KOPT-K1 (cell line): ENCODE results near the gene TMSB10.
"Not testable (repeated sequence)": the region's sequence is repeated elsewhere in the genome, so short reads cannot be mapped to it uniquely, and the experiment has no call there.

Experiments used
- H3K27ac ChIP-seq: fragments of 200-600 bp; sonication (generic); 2 replicates; pipeline ENCODE4 v1.5.1; 2016; ENCODE audit warnings: antibody characterized with exemption, mild to moderate bottlenecking, low read depth, low read length; ENCODE audit not compliant: poor library complexity, severe bottlenecking
- H3K36me3 ChIP-seq: fragments of 200-600 bp; sonication (generic); 2 replicates; pipeline ENCODE4 v1.5.1; 2017; ENCODE audit warnings: antibody characterized with exemption, mild to moderate bottlenecking, low read length, moderate library complexity; ENCODE audit not compliant: insufficient read depth
- H3K9me3 ChIP-seq: fragments of 200-600 bp; sonication (generic); 2 replicates; pipeline ENCODE4 v1.5.1; 2017; ENCODE audit warnings: antibody characterized with exemption, low read length, mild to moderate bottlenecking; ENCODE audit not compliant: insufficient read depth, poor library complexity, severe bottlenecking

TMSB10 gene

DNA sequence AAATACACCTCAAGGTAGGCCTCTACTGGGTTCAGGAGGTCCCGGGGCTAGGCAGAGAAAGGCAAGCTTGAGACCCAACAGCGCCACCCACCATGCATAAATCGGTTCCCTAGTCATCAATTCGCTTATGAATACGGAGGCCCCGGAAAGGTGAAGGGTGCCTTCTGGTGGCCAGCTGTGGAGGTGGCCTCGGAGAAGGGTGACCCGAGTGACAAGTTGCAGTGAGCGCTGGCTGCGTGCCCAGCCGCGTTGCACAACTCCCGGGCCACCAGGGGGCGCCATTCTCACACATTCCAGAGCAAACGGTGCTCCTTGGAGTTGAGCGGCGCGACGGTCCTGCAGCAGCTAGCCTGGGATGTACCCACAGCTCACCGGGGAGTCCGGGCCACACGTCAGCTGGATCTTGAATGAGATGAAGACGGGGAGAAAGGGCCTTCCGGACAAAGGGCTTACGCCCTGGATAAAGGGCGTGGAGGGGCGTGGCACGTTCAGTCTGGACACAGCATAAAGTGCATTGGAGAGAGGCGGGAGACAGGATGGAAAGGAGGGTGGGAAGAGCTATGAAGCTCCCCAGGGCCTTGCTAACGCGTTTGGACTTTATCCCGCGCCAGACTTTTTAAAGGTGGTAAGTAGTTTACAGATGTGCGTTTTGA is 20.4 kb downstream of the TMSB10 start:
- no peak overlapping the region for H3K27ac ChIP-seq
- H3K36me3 ChIP-seq: no peaks in the 10 kb centered on the region
- H3K9me3 ChIP-seq: no peaks in the 10 kb centered on the region

DNA sequence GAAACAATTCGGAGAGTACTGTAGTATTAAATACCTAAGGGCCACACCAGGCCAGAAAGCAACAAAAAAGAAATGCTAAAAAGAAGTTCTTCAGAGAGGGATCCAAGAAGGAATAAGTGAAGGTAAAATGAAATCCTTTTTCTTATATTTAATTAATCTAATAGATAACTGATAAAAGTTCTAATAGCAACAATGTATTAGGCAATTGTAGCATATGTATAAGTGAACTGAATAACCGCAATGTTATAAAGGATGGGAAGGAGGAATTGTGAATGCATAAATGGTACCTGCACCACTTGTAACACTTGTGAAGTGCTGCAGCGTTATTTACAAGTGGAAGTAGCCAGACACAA is 21.8 kb downstream of the TMSB10 start:
- no peaks in the 10 kb centered on the region for H3K9me3 ChIP-seq
- H3K27ac ChIP-seq: no peak overlapping the region
- no peaks in the 10 kb centered on the region for H3K36me3 ChIP-seq

DNA sequence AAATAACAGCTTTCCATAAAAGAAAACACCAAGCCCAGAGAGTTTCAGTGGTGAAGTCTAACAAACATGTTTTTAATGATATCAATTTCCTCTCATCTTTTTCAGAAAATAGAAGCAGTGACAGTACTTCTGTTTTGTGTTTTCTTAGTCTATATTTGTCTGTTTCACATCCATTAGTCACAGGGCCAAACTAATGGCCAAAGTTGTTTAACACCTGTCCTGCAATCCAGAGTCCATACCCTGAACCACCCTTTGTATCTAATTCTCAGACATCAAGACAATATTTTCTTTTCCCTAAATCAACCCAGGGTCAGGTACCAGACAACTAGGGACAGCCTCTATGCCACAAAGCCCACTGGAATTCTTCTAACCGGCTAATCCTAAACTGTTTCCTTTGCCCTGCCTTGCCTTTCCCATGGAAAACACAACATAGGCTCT is 25.9 kb downstream of the TMSB10 start:
- Histone ChIP-seq H3K36me3 (no peaks in the 10 kb centered on the region), H3K9me3 (no peaks in the 10 kb centered on the region), H3K27ac (no peak overlapping the region)

DNA sequence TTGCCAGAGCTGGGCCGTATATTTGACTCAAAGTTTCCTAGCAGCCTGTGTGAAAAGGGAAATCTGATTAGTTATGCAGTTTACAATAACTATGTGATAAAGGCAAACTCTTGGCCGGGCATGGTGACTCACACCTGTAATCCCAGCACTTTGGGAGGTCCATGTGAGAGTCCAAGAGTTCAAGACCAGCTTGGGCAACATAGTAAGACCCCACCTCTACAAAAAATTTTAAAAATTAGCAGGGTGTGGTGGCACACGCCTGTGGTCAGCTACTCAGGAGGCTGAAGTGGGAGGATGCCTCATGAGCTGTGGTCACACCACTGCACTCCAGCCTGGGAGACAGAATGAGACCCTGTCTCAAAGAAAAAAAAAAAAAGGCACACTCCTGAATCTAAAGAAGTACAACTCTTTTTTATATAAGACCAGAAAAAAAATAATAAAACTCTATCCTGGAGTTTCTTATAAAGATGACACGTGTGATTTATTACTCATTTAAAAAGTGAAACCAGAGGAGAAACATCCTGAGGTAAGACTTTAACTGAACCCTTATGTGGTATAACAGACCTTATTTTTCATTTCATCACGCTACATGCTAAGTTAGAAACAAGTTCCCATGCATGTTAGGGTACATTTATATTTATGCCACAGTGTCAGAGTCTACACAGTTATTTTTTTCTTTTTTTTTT is 32.9 kb downstream of the TMSB10 start:
- Histone ChIP-seq H3K27ac (no peak overlapping the region), H3K36me3 (no peaks in the 10 kb centered on the region), H3K9me3 (no peaks in the 10 kb centered on the region)

DNA sequence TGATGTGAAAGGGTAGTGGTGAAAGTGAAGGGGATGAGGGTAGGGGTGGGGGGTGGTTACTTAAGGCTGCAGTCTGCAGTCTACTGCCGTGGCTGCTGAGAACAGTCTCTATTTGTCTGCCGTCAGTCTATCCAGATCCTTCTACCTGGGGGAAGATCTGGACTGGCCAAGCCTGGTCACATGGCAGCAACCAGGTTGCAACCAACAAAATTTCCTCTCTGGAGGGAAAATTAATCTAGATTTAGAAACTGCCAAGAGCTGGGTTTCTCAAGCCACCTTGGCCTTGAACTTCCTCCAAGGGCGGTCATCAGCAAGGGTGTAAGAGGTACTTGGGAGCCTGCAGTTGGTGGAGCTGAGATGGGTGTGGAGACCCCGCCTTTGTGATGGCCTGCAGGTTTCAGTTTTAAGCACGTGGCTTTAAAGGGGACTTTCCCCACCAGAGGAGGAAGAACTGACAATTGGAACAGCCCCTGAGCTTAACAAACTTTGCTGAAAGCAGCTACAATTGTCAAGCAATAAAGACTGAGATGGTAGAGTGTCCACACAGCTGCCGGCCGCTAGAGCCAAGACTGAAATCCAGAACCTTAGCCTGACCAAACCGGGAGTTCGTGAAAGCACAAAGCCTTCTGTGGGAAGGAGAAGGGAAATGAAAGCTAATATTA is 34.1 kb downstream of the TMSB10 start:
- Histone ChIP-seq H3K9me3 (no peaks in the 10 kb centered on the region), H3K27ac (peak overlapping the region; percentile 33), H3K36me3 (no peaks in the 10 kb centered on the region)

DNA sequence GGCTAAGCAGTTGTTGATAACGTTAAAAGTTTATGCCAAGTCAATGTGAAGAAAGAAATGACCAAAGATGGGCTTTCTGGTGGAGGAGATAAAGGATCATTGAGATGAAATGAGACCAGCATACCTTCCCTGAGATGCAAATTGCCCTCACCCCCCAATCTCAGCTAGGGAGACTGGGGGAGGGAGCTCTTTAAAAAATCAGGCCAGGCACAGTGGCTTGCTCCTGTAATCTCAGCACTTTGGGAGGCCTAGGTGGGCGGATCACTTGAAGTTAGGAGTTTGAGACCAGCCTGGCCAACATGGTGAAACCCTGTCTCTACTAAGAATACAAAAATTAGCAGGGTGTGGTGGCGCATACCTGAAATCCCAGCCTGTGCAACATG is 34.6 kb downstream of the TMSB10 start:
- Histone ChIP-seq H3K36me3 (no peaks in the 10 kb centered on the region), H3K9me3 (no peaks in the 10 kb centered on the region), H3K27ac (peak overlapping the region; percentile 33)

DNA sequence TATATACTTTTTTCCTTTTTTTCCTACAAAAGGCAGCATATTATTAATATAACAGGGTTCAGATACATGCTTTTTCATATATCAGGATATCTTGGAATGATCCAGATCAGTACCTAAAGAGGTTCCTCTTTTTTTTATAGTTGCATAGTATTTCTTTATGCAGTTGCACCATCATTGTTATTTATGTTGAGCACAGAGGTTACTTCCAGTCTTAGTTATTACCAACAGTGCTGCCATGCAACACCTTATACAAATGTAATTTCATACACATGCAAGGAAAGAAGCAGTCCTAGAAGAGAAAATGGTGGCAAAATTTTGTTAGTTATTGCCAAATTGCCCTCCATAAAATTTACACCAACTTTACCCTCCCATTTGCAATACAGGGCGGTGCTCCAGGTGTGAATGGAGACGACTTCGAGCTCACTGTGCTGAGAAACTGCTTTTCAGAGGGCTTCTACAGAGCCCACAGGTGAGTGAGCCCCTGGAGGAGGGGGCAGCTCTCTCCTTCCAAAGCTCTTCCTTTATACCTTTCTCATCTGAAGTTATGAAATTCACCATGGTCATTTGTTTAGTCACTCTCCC is 35.5 kb downstream of the TMSB10 start:
- no peaks in the 10 kb centered on the region for H3K9me3 ChIP-seq

DNA sequence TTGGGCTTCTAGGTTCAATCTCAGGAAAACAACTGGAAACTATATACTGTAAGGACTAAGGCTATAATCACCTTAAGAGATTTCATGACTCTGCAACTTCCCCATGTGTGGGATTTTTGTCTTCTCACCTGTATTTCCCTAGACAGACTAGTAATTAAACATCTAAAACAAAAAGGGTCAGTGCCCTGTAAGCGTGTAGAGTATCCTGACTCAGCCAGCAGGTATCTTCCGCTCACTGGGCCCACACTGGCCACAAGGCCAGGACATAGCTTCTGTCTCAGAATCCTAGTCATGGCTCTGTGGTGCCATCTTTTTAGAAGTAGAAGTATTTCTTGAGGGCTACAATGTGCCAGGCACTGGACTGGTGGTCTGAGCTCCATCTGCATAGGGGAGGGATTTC is 36.7 kb downstream of the TMSB10 start:
- no peaks in the 10 kb centered on the region for H3K9me3 ChIP-seq
- H3K36me3 ChIP-seq: no peaks in the 10 kb centered on the region
- H3K27ac ChIP-seq: no peak overlapping the region

More for the DNA sequence above, 35.5 kb downstream of the TMSB10 start:
- Histone ChIP-seq H3K27ac (no peak overlapping the region), H3K36me3 (no peaks in the 10 kb centered on the region)

DNA sequence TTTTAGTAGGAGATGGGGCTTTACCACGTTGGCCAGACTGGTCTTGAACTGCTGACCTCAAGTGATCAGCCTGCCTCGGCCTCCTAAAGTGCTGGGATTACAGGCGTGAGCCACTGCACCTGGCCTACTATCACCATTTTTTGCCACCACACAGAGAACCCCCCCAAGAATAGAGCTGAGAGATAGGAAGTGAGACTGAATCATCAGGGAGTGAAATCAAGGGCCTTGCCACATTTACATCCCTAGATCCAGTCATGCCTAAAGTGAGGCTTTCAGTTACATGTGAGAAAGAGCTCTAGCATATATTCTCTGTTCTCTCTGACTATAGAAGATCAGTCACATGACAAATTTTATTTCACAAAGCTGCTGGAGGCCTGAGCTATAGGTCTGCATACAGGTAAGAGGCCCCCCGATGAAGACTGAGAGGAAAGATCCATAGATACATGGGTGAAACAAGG is 37.5 kb downstream of the TMSB10 start:
- H3K36me3 ChIP-seq: no peaks in the 10 kb centered on the region
- no peak overlapping the region for H3K27ac ChIP-seq
- no peaks in the 10 kb centered on the region for H3K9me3 ChIP-seq

DNA sequence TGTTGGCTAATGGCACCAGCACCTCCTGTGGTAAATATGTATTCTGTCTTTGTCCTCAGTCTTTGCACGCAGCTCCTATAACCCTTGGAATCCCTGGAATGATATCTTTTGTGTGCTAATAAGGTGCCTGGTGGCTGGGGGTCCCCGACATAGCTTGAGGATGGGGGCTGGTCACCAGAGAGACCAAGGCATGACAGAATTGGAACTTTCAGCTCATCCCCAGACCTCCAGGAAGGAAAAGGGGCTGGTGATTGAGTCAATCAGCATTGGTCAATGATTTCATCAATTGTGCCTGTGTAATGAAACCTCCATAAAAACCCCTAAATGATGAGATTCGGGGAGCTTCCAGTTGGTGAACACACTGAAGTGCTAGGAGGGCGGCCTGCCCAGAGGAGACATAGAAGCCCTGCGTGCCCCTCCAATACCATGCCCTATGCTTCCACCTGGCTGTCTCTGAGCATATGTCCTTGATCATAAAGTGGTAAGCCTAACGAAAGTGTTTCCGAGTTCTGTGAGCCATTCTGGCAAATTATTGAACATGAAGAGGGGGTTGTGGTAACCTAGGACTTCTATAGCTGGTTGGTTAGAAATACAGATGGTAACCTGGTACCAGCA is 38.9 kb downstream of the TMSB10 start:
- H3K36me3 ChIP-seq: no peaks in the 10 kb centered on the region
- no peak overlapping the region for H3K27ac ChIP-seq
- H3K9me3 ChIP-seq: no peaks in the 10 kb centered on the region

DNA sequence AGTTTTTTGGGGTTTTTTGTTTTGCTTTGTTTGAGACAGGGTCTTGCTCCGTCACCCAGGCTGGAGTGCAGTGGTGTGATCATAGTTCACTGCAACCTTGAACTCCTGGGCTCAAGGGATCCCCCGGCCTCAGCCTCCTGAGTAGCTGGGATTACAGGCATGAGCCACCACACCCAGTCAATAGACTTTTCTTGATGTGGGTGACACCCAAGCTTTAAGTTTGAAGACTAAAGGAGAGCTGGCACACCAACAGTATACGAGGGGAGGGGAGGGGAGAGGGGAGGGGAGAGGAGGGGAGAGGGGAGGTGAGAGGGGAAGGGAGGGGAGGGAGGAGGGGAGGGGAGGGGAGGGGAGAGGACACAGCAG is 40.4 kb downstream of the TMSB10 start:
- H3K27ac ChIP-seq, H3K36me3 ChIP-seq, H3K9me3 ChIP-seq: not testable (repeated sequence)

DNA sequence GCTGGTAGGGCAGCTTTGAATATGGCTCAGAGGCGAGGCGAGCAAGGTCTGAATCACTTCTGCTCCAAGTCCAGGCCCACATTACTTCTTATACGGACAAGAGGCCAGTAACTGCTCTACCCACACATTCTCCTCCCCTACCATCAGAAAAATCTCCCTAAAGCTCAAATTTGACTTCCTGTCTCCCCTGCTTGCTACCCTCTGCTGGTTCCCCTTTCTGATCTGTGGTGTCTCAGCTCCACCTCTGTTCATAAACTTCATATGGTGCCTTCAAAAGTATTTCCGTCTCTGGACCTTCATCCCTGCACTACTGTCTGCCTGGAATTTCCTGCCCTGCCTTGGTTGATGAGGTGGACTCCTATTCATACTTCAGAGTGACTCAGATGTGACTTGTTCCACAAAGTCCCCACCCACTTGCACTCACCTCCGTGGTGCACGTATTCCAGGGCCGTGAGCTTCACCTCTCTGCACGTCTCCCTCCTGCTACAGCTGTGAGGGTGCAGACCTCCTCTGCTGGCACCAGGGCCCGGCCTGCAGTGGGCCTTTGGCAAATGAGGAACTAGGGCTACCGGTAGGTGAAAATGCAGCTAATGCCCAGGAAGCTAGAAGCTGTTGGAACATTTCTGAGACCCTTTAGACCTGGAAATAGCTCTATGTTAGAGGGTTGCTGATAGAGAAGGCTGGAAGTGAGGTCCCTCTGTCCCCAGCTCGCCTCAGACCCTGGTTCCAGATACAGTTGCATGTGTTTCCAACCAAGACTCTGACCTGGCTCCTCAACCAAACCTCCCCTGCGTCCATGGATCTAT is 41.0 kb downstream of the TMSB10 start:
- no peaks in the 10 kb centered on the region for H3K36me3 ChIP-seq
- H3K9me3 ChIP-seq: no peaks in the 10 kb centered on the region
- H3K27ac ChIP-seq: no peak overlapping the region

DNA sequence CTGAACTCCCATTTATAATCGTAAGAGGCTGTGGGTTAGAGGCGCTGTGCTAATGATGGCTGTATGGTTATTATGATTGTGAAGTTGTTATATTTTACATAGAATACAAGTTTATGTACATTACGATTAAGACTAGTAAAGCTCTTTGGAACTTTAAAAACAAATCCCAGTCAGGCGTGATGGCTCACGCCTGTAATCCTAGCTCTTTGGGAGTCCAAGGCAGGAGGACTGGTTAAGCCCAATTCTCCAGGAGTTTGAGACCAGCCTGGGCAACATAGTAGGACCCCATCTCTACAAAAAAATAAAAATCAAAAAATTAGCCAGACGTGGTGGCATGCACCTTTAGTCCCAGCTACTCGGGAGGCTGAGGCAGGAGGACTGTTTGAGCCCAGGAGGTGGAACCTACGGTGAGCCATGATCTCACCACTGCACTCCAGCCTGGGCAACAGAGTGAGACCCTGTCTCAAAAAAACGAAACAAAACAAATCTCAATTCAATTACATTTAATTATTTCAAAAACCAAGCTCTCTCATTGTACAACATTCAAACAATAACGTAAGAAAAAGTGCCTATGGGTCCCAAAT is 41.6 kb downstream of the TMSB10 start:
- Histone ChIP-seq H3K27ac (no peak overlapping the region), H3K9me3 (no peaks in the 10 kb centered on the region), H3K36me3 (no peaks in the 10 kb centered on the region)

DNA sequence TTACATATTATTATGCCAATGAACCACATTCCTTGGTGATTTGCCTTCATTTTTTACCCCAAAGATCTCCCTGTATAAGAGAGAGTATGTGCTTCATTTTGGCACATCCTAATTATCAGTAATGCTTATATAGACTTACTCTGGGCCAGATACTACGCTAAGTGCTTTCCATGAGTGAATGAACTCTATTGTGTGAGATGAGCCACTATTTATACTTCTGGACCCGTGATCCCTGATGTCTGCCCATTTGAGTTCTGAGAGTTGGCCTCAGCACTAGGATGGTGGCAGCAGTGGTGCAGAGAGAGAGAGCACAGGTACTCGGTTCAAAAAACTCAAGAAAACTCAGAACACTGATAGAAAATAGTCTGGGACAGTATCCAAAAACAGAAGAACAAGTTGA is 48.1 kb downstream of the TMSB10 start:
- H3K36me3 ChIP-seq: no peaks in the 10 kb centered on the region
- no peak overlapping the region for H3K27ac ChIP-seq
- H3K9me3 ChIP-seq: no peaks in the 10 kb centered on the region
